Heart right ventricle (tissue), 16 donors: Measurements from ENCODE around the gene MAN1A1. TPM values are rescaled to one million over a fixed set of nuclear protein-coding genes. Genes with fewer than 3 reads are reported as not detected.

Experiments used
- ATAC-seq, 8 donors: fragments of 200-7000 bp; cut with Tn5 transposase; one replicate each; pipeline ENCODE4 v1.9.1; 2020; ENCODE audit warnings: mild to moderate bottlenecking in 8 of 8, moderate library complexity in 8 of 8, moderate number of reproducible peaks in 1 of 8
- DNase-seq, 2 donors: peaks; one replicate each; pipeline ENCODE4 v3.0.0-alpha.2; 2020
- H3K27ac ChIP-seq, 10 donors: fragments of 200-600 bp; sonication (generic) in 2 of 10; one replicate each; pipeline versions ENCODE4 v1.5.0 to v1.8.0; 2020 to 2022; ENCODE audit warnings: mild to moderate bottlenecking in 3 of 10
- H3K27me3 ChIP-seq, 7 donors: fragments of 200-600 bp; one replicate each; pipeline ENCODE4 v1.8.0; 2021 to 2022; ENCODE audit warnings: mild to moderate bottlenecking in 2 of 7
- H3K36me3 ChIP-seq, 9 donors: fragments of 200-600 bp; sonication (generic) in 1 of 9; one replicate each; pipeline versions ENCODE4 v1.5.0 to v1.8.0; 2020 to 2022; ENCODE audit warnings: mild to moderate bottlenecking in 2 of 9
- H3K4me1 ChIP-seq, 9 donors: fragments of 200-600 bp; sonication (generic) in 1 of 9; one replicate each; pipeline versions ENCODE4 v1.5.0 to v1.8.0; 2020 to 2022; ENCODE audit warnings: mild to moderate bottlenecking in 4 of 9
- H3K4me3 ChIP-seq, 10 donors: fragments of 200-600 bp; sonication (generic) in 2 of 10; one replicate each; pipeline versions ENCODE4 v1.5.0 to v1.8.0; 2020 to 2022; ENCODE audit warnings: mild to moderate bottlenecking in 7 of 10, moderate library complexity in 2 of 10
- H3K9me3 ChIP-seq, 11 donors: fragments of 200-600 bp in 10 of 11; sonication (generic) in 2 of 11; one replicate each; pipeline versions ENCODE4 v1.5.0 to v1.8.0; 2013 to 2022; ENCODE audit warnings: mild to moderate bottlenecking in 2 of 11, control low read depth in 1 of 11, moderate library complexity in 1 of 11
- whole genome bisulfite sequencing, 2 donors: extraction: QIAGEN DNeasy Blood & Tissue Kit; methylation state at CpG; one replicate each; pipeline ENCODE4 v1.1.7; 2013; ENCODE audit warnings: inconsistent platforms in 1 of 2; 5-methylcytosine and 5-hydroxymethylcytosine counted together
- intact Hi-C, 10 donors: fragments of 100-400 bp; cut with DNase I; formaldehyde crosslinking; loops; one replicate each; pipeline versions ENCODE4 v1.11.1 to v1.14.2; 2022
- polyA plus RNA-seq, 2 donors: library from polyadenylated mRNA; stranded (reverse); fragments of 200-250 nt; gene quantifications; one replicate each; pipeline ENCODE4 v1.2.3, GENCODE V29; 2013
- total RNA-seq, 10 donors: library from RNA; stranded (reverse); fragmentation: NEBNext Ultra II Directional in 3 of 10; extraction: Animal tissue kit (Norgen Biotek cat#: 25700) in 3 of 10; gene quantifications; one replicate each; pipeline versions ENCODE4 v1.2.1 to v1.2.4, GENCODE V29; 2021 to 2023
- TF ChIP-seq, protein P1 (sequence below), 9 donors: fragments of 200-600 bp; sonication (generic) in 2 of 9; IDR thresholded peaks; one replicate each; pipeline versions ENCODE4 v1.5.0 to v1.8.0; 2021 to 2022; ENCODE audit warnings: antibody characterized with exemption in 9 of 9, mild to moderate bottlenecking in 5 of 9, moderate library complexity in 1 of 9
- donor health status: Arrhythmogenic right ventricular cardiomyopathy.
- donor health status: ischemic (EF 13 %, LVEDD 7.1; RV severe dilation, severe dysfunction).
- donor health status: healthy with polysubstance abuse.
- donor health status: DM: no; HTN: yes; CAD: no.
- donor health status: DM: no; HTN: no; CAD: no.
- donor health status: ischemic (EF 25% LVEDD 6.9; RV normal size, moderate dysfunction).
- donor health status: ischemic (EF 25% LVEDD 5.7; RV mildly dilated, moderate dysfunction).
- donor health status: healthy.
- donor health status: DM: yes; HTN: yes; CAD: no.
- donor health status: Ischemic cardiomyopathy.
- donor health status: ischemic (EF 35%, LVEDD 5.7; RV mildly dilated, moderate dysfunction).
- donor health status: nonischemic (EF 11% LVEDD 7.7; RV severe dilation, severe dysfunction).
- donor health status: DM: yes; HTN: yes; CAD: no.
- donor health status: PGD.
- donor health status: ischemic (EF 29% LVEDD 5.4; RV normal size, mild dysfunction).
- donor health status: nonischemic (EF 23%, LVEDD 6.1; RV moderate dilation, normal function).

Gene MAN1A1
- total and polyA plus RNA-seq, 12 donors, result 6.2 to 22.0 (median 10.2) TPM

DNA sequence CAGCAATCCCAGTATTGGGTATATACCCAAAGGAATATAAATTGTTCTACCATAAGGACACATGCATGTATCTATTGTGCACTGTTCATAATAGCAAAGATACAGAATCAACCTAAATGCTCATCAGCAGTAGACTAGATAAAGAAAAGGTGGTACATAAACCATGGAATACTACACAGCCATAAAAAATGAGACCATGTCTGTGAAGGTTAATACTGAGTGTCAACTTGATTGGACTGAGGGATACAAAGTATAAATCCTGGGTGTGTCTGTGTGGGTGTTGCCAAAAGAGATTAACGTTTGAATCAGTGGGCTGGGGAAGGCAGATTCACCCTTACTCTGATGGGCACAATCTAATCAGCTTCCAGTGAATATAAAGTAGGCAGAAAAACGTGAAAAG, 86.9 kb downstream of the MAN1A1 start:
- ATAC-seq (no peak), DNase-seq (no peak)
- H3K27ac ChIP-seq, result no peak overlapping the region
- TF ChIP-seq, protein P1, sequence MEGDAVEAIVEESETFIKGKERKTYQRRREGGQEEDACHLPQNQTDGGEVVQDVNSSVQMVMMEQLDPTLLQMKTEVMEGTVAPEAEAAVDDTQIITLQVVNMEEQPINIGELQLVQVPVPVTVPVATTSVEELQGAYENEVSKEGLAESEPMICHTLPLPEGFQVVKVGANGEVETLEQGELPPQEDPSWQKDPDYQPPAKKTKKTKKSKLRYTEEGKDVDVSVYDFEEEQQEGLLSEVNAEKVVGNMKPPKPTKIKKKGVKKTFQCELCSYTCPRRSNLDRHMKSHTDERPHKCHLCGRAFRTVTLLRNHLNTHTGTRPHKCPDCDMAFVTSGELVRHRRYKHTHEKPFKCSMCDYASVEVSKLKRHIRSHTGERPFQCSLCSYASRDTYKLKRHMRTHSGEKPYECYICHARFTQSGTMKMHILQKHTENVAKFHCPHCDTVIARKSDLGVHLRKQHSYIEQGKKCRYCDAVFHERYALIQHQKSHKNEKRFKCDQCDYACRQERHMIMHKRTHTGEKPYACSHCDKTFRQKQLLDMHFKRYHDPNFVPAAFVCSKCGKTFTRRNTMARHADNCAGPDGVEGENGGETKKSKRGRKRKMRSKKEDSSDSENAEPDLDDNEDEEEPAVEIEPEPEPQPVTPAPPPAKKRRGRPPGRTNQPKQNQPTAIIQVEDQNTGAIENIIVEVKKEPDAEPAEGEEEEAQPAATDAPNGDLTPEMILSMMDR (IDR thresholded peaks at IDR 0.05), result no peak
- H3K9me3 ChIP-seq, result no peaks in the 10 kb centered on the region
- intact Hi-C loops, result loop anchor here in 1 of 10 donors (1.0 kb wide), 1 partner anchor 8 kb away; no protein-coding TSS in a partner anchor
- peaks cover 0 to 14% (median 0%) of the 10 kb centered on the region in 9 donors for H3K4me1 ChIP-seq
- no peaks in the 10 kb centered on the region for H3K36me3 ChIP-seq
- no peak overlapping the region for H3K4me3 ChIP-seq
- 21 to 40% methylated on average over 2 of the region's 2 CpGs for whole genome bisulfite sequencing, 2 donors
- no peaks in the 10 kb centered on the region for H3K27me3 ChIP-seq

DNA sequence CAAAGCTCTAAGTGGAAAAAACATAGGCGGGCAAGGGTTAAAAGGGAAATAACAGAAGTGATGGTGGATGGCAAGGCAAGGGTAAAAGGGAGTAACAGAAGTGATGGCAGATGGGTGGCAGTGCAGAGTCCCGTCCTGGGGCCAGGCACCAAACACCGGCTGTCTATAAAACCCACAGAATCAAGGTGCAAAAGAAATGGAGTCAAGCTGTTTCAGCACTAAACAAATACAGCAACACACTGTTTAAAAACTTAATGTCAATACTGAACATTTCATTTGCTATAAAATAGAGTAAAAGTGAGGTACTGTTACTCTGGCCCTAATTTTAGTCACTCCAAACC, 87.6 kb downstream of the MAN1A1 start:
- Histone ChIP-seq H3K27me3 (no peaks in the 10 kb centered on the region), H3K36me3 (no peaks in the 10 kb centered on the region), H3K27ac (no peak overlapping the region), H3K9me3 (no peaks in the 10 kb centered on the region), H3K4me1 (peaks cover 0 to 14% (median 0%) of the 10 kb centered on the region in 9 donors), H3K4me3 (no peak overlapping the region)
- ATAC-seq (no peak), DNase-seq (no peak)
- TF ChIP-seq, protein P1 (IDR thresholded peaks at IDR 0.05), result no peak
- intact Hi-C loops, result loop anchor here in 1 of 10 donors (1.0 kb wide), 1 partner anchor 8 kb away; no protein-coding TSS in a partner anchor
- WGBS, 2 donors, result 87 to 91% methylated on average over 3 of the region's 3 CpGs

DNA sequence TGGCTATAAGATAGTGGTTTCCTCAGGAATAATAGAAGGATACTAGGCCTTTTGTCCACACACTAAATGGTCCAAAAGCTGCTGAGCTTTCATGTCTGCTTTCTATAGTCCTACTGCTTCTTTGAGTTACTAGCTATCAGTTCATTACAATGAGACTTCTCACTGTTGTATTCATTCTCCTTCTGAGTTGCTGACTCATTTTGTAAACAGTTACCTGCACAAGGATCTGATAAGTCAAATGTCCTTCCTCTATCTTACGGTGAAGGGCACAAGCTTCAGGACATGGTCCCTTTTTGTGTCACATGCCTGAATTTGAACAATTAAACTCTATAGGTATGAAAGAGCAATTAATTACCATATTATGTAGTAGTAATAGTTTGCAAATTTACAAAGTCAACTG, 90.5 kb downstream of the MAN1A1 start:
- peaks cover 0 to 6% (median 0%) of the 10 kb centered on the region in 9 donors for H3K36me3 ChIP-seq
- no peak overlapping the region for H3K4me3 ChIP-seq
- WGBS, 2 donors, result 76 to 80% methylated on average over 1 of the region's 1 CpG
- no peak overlapping the region for H3K27ac ChIP-seq
- TF ChIP-seq, protein P1 (IDR thresholded peaks at IDR 0.05), result no peak
- H3K9me3 ChIP-seq, result no peaks in the 10 kb centered on the region
- ATAC-seq (no peak), DNase-seq (no peak)
- no peaks in the 10 kb centered on the region for H3K27me3 ChIP-seq
- intact Hi-C loops, result no loop called here
- H3K4me1 ChIP-seq, result peaks cover 0 to 14% (median 0%) of the 10 kb centered on the region in 9 donors

DNA sequence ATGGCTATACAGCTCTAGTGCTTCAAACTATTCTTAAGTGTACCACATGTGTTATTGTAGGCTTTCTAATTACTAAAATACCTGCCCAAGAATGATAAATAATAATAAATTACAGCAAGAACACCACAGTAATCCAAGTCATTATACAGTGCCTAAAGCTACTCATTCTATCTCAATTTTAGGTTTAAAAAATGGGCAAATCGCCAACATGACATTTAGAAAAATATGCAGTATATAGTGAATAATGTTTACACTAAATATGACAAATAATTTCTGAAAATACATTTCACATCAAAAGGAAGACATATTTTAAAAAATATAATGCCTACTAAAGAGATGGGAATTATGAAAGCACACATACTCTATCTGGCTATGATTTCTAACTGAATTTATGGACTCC, 91.8 kb downstream of the MAN1A1 start:
- DNase-seq (no peak), ATAC-seq (no peak)
- H3K4me3 ChIP-seq, result no peak overlapping the region
- peaks cover 0 to 14% (median 0%) of the 10 kb centered on the region in 9 donors for H3K4me1 ChIP-seq
- H3K9me3 ChIP-seq, result no peaks in the 10 kb centered on the region
- peaks cover 0 to 6% (median 0%) of the 10 kb centered on the region in 9 donors for H3K36me3 ChIP-seq
- 90 to 92% methylated on average over 1 of the region's 1 CpG for WGBS, 2 donors
- H3K27me3 ChIP-seq, result no peaks in the 10 kb centered on the region
- intact Hi-C loops, result no loop called here
- no peak overlapping the region for H3K27ac ChIP-seq
- TF ChIP-seq, protein P1 (IDR thresholded peaks at IDR 0.05), result no peak
